PC-3 (cell line): ENCODE measurements around the gene PCID2. TPM values are rescaled to one million over a fixed set of nuclear protein-coding genes. Genes with fewer than 3 reads are reported as not detected.

Source experiments
- ATAC-seq: fragments of 200-7000 bp; cut with Tn5 transposase; 2 replicates; pipeline ENCODE4 v1.9.1; 2020; ENCODE audit warnings: mild to moderate bottlenecking, moderate library complexity
- BruUV-seq: library from RNA; stranded (reverse); fragments of 400-500 nt; replicated peaks from 2 replicates; lab custom pipeline; 2021; lab: Mats Ljungman, UMichigan
- CTCF ChIA-PET: fragments of 300-600 bp; sonication (Branson Sonifier 250); formaldehyde crosslinking; loops from one replicate; lab custom pipeline; 2022; ENCODE audit warnings: antibody characterized with exemption; lab: Charles Lee
- POLR2A ChIA-PET: fragments of 300-600 bp; sonication (Branson Sonifier 250); formaldehyde crosslinking; loops from one replicate; lab custom pipeline; 2022; ENCODE audit warnings: antibody characterized with exemption; ENCODE audit not compliant: unreplicated experiment; lab: Charles Lee
- DNase-seq: peaks from one replicate; pipeline ENCODE4 v3.0.0-alpha.2; 2015
- H2AFZ ChIP-seq: fragments of 300-600 bp; sonication (generic); 2 replicates; pipeline ENCODE4 v1.6.0; 2016; ENCODE audit warnings: antibody characterized with exemption, low read length
- H3F3A ChIP-seq: fragments of 300-600 bp; sonication (generic); one replicate; pipeline ENCODE4 v1.6.0; 2017; ENCODE audit warnings: antibody characterized with exemption, low read length, control low read depth, mild to moderate bottlenecking; ENCODE audit not compliant: unreplicated experiment
- H3K27ac ChIP-seq: fragments of 300-600 bp; sonication (generic); 2 replicates; pipeline ENCODE4 v1.5.1; 2016; ENCODE audit warnings: mild to moderate bottlenecking, low read length
- H3K27me3 ChIP-seq: fragments of 300-600 bp; sonication (generic); 2 replicates; pipeline ENCODE4 v1.6.1; 2016; ENCODE audit warnings: low read length, mixed read lengths
- H3K36me3 ChIP-seq: fragments of 300-600 bp; sonication (generic); 2 replicates; pipeline ENCODE4 v1.6.1; 2016; ENCODE audit warnings: low read depth, mixed run types, low read length, mixed read lengths
- H3K4me1 ChIP-seq: fragments of 300-600 bp; sonication (generic); 2 replicates; pipeline ENCODE4 v1.5.1; 2016; ENCODE audit warnings: low read length; ENCODE audit not compliant: insufficient read depth
- H3K4me2 ChIP-seq: fragments of 300-600 bp; sonication (generic); 2 replicates; pipeline ENCODE4 v1.6.0; 2016; ENCODE audit warnings: low read length
- H3K4me3 ChIP-seq: fragments of 300-600 bp; sonication (generic); 2 replicates; pipeline ENCODE4 v1.5.1; 2016; ENCODE audit warnings: mild to moderate bottlenecking, low read length, mixed read lengths
- H3K79me2 ChIP-seq: fragments of 300-600 bp; sonication (generic); 2 replicates; pipeline ENCODE4 v1.6.1; 2017; ENCODE audit warnings: low read length, mixed read lengths
- H3K9ac ChIP-seq: fragments of 300-600 bp; sonication (generic); 2 replicates; pipeline ENCODE4 v1.6.0; 2016; ENCODE audit warnings: mild to moderate bottlenecking, low read length
- H3K9me2 ChIP-seq: fragments of 300-600 bp; sonication (generic); replicated peaks from 2 replicates; pipeline ENCODE4 v1.6.1; 2016; ENCODE audit warnings: mixed run types, low read length, mixed read lengths
- H3K9me3 ChIP-seq: fragments of 300-600 bp; sonication (generic); 2 replicates; pipeline ENCODE4 v1.6.1; 2016; ENCODE audit warnings: low read length, mixed read lengths
- H4K20me1 ChIP-seq: fragments of 300-600 bp; sonication (generic); 2 replicates; pipeline ENCODE4 v1.6.1; 2016; ENCODE audit warnings: low read length, mixed read lengths
- EZH2 ChIP-seq: fragments of 300-600 bp; sonication (generic); IDR thresholded peaks from one replicate; pipeline ENCODE4 v1.6.1; 2017; ENCODE audit warnings: antibody characterized with exemption, mild to moderate bottlenecking, low read length; ENCODE audit not compliant: unreplicated experiment
- EZH2phosphoT487 ChIP-seq: fragments of 300-600 bp; sonication (generic); IDR thresholded peaks from 2 replicates; pipeline ENCODE4 v1.6.1; 2018; ENCODE audit warnings: mild to moderate bottlenecking, antibody characterized with exemption, low read length, borderline replicate concordance
- intact Hi-C: fragments of 100-400 bp; cut with micrococcal nuclease; formaldehyde crosslinking; loops from 2 replicates; pipeline ENCODE4 v1.9.0; 2023
- total RNA-seq: library from RNA; depleted of rRNA; stranded (reverse); fragments of >200 nt; gene quantifications from 2 replicates; pipeline ENCODE4 v1.2.3, GENCODE V29; 2014
- TF ChIP-seq, protein P1 (sequence below): fragments of 300-600 bp; sonication (generic); conservative IDR thresholded peaks from 2 replicates; pipeline ENCODE4 v1.5.1; 2017; ENCODE audit warnings: antibody characterized with exemption, low read depth, mild to moderate bottlenecking, low read length

PCID2 gene
- total RNA-seq, 1 experiment from 2014 or later = 39.4 TPM

GRCh38 chr13:113179374-113180230, 28.9 kb downstream of the PCID2 start:
- Histone ChIP-seq H3K9ac (no peak overlapping the region), H3K9me3 (no peaks in the 10 kb centered on the region), H3K27ac (no peak overlapping the region), H3K4me2 (no peak overlapping the region), H3K4me1 (peaks cover 18% of the 10 kb centered on the region), H4K20me1 (no peaks in the 10 kb centered on the region), H3K27me3 (no peaks in the 10 kb centered on the region), H2AFZ (no peak overlapping the region), H3K36me3 (peaks cover 25% of the 10 kb centered on the region; the same call in 1 of the 2 replicates), H3K9me2 (no peaks in the 10 kb centered on the region), H3K79me2 (no peaks in the 10 kb centered on the region), H3F3A (no peaks in the 10 kb centered on the region), H3K4me3 (no peak overlapping the region)
- no peak for TF ChIP-seq EZH2phosphoT487
- TF ChIP-seq, protein P1, sequence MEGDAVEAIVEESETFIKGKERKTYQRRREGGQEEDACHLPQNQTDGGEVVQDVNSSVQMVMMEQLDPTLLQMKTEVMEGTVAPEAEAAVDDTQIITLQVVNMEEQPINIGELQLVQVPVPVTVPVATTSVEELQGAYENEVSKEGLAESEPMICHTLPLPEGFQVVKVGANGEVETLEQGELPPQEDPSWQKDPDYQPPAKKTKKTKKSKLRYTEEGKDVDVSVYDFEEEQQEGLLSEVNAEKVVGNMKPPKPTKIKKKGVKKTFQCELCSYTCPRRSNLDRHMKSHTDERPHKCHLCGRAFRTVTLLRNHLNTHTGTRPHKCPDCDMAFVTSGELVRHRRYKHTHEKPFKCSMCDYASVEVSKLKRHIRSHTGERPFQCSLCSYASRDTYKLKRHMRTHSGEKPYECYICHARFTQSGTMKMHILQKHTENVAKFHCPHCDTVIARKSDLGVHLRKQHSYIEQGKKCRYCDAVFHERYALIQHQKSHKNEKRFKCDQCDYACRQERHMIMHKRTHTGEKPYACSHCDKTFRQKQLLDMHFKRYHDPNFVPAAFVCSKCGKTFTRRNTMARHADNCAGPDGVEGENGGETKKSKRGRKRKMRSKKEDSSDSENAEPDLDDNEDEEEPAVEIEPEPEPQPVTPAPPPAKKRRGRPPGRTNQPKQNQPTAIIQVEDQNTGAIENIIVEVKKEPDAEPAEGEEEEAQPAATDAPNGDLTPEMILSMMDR = no peak
- TF ChIP-seq EZH2 = no peak
- CTCF ChIA-PET = interaction anchor here (0.6 kb wide), 1 partner anchor 120 kb away, joined by 4 read pairs; no protein-coding TSS in a partner anchor
- POLR2A ChIA-PET = no interaction called here
- BruUV-seq = no TSS peak
- DNase-seq = no peak
- ATAC-seq = no peak
- intact Hi-C loops = no loop called here

- ATAC-seq (no peak), DNase-seq (no peak)
- Histone ChIP-seq H3K4me2 (peak overlapping the region; percentile 57; the same call in 1 of the 2 replicates), H3K9ac (no peak overlapping the region), H2AFZ (no peak overlapping the region), H3K27ac (peak overlapping the region; percentile 30; the same call in 1 of the 2 replicates), H3K36me3 (peaks cover 25% of the 10 kb centered on the region; the same call in 1 of the 2 replicates), H3K79me2 (no peaks in the 10 kb centered on the region), H3K27me3 (no peaks in the 10 kb centered on the region), H3K4me1 (peaks cover 18% of the 10 kb centered on the region), H3K9me2 (no peaks in the 10 kb centered on the region), H3K4me3 (no peak overlapping the region), H3K9me3 (no peaks in the 10 kb centered on the region), H3F3A (no peaks in the 10 kb centered on the region), H4K20me1 (no peaks in the 10 kb centered on the region)
- intact Hi-C loops = no loop called here
- POLR2A ChIA-PET = interaction anchor here (0.6 kb wide), 1 partner anchor 28 kb away, joined by 3 read pairs; no protein-coding TSS in a partner anchor
- TF ChIP-seq EZH2 = no peak
- TF ChIP-seq EZH2phosphoT487 = no peak
- TF ChIP-seq, protein P1 = no peak
- BruUV-seq = no TSS peak
- CTCF ChIA-PET = no interaction called here
Observed at GRCh38 chr13:113178896-113179167, 29.6 kb downstream of the PCID2 start.
